GM12872 (cell line): ENCODE results near the gene C2orf42.

Source experiments
- CTCF ChIP-seq: IDR thresholded peaks from 3 replicates; pipeline ENCODE4 v1.5.1; 2011; ENCODE audit warnings: low read depth, mild to moderate bottlenecking, low read length, moderate library complexity; ENCODE audit not compliant: insufficient read depth

Gene C2orf42

GRCh38 chr2:70145851-70146739 lies 44.7 kb downstream of the C2orf42 start:
- no peak for TF ChIP-seq CTCF

GRCh38 chr2:70145144-70145490 lies 45.7 kb downstream of the C2orf42 start:
- TF ChIP-seq CTCF = no peak

- TF ChIP-seq CTCF = no peak
These were observed 46.2 kb downstream of the C2orf42 start for GRCh38 chr2:70144443-70145143.

GRCh38 chr2:70143314-70144150 lies 47.3 kb downstream of the C2orf42 start:
- TF ChIP-seq CTCF = no peak

GRCh38 chr2:70142590-70143313 lies 48.1 kb downstream of the C2orf42 start:
- peak; percentile 89 for TF ChIP-seq CTCF

GRCh38 chr2:70141902-70142589 lies 48.8 kb downstream of the C2orf42 start:
- no peak for TF ChIP-seq CTCF
